NT2/D1 (cell line): ENCODE data around the gene C5AR1.
"Not testable (repeated sequence)": the region's sequence is repeated elsewhere in the genome, so short reads cannot be mapped to it uniquely, and the experiment has no call there.

Source experiments
- DNase-seq: peaks from one replicate; pipeline ENCODE4 v3.0.0-alpha.2; 2011; ENCODE audit warnings: low read depth, low spot score
- H3K27me3 ChIP-seq: 2 replicates; pipeline ENCODE4 v1.6.0; 2011; ENCODE audit warnings: mild to moderate bottlenecking; ENCODE audit not compliant: insufficient read length, insufficient read depth
- H3K36me3 ChIP-seq: 2 replicates; pipeline ENCODE4 v1.6.1; 2011; ENCODE audit warnings: mild to moderate bottlenecking, low read length, mixed read lengths; ENCODE audit not compliant: insufficient read depth, insufficient read length
- H3K4me1 ChIP-seq: 2 replicates; pipeline ENCODE4 v1.5.1; 2011; ENCODE audit not compliant: insufficient read depth, insufficient read length
- H3K4me3 ChIP-seq: 2 replicates; pipeline ENCODE4 v1.5.1; 2011; ENCODE audit warnings: low read depth; ENCODE audit not compliant: insufficient read length
- H3K9ac ChIP-seq: 2 replicates; pipeline ENCODE4 v1.6.0; 2011; ENCODE audit warnings: low read depth; ENCODE audit not compliant: insufficient read length
- H3K9me3 ChIP-seq: 2 replicates; pipeline ENCODE4 v1.5.1; 2011; ENCODE audit warnings: mild to moderate bottlenecking, low read length; ENCODE audit not compliant: insufficient read depth
- SUZ12 ChIP-seq: IDR thresholded peaks from 2 replicates; pipeline ENCODE4 v1.6.1; 2011; ENCODE audit not compliant: insufficient read length, insufficient read depth; ENCODE audit errors: extremely low read depth
- YY1 ChIP-seq: IDR thresholded peaks from 2 replicates; pipeline ENCODE4 v1.6.1; 2011; ENCODE audit not compliant: insufficient read length, insufficient read depth
- ZNF274 ChIP-seq: IDR thresholded peaks from 2 replicates; pipeline ENCODE4 v1.6.1; 2011; ENCODE audit warnings: mild to moderate bottlenecking, low read depth, low read length

C5AR1 gene

GRCh38 chr19:47362321-47362720, 52.7 kb downstream of the C5AR1 start:
- no peak overlapping the region for H3K9ac ChIP-seq
- no peaks in the 10 kb centered on the region for H3K9me3 ChIP-seq
- peaks cover 81% of the 10 kb centered on the region for H3K36me3 ChIP-seq
- H3K27me3 ChIP-seq = no peaks in the 10 kb centered on the region
- DNase-seq = no peak
- H3K4me1 ChIP-seq = no peaks in the 10 kb centered on the region
- TF ChIP-seq ZNF274 (no peak), SUZ12 (no peak), YY1 (no peak)
- no peak overlapping the region for H3K4me3 ChIP-seq

GRCh38 chr19:47363758-47364531, 54.3 kb downstream of the C5AR1 start:
- Histone ChIP-seq H3K9ac (no peak overlapping the region), H3K4me3 (no peak overlapping the region), H3K4me1 (no peaks in the 10 kb centered on the region), H3K36me3 (peaks cover 66% of the 10 kb centered on the region), H3K27me3 (no peaks in the 10 kb centered on the region), H3K9me3 (no peaks in the 10 kb centered on the region)
- TF ChIP-seq SUZ12 = no peak
- TF ChIP-seq ZNF274 = no peak
- TF ChIP-seq YY1 = no peak
- DNase-seq = peak; percentile 18

- H3K9me3 ChIP-seq, H3K9ac ChIP-seq, H3K4me3 ChIP-seq, H3K27me3 ChIP-seq, DNase-seq, H3K4me1 ChIP-seq: not testable (repeated sequence)
- peaks cover 66% of the 10 kb centered on the region for H3K36me3 ChIP-seq
These were observed 55.8 kb downstream of the C5AR1 start for GRCh38 chr19:47365455-47365854.

- no peak overlapping the region for H3K9ac ChIP-seq
- H3K4me3 ChIP-seq = no peak overlapping the region
- no peaks in the 10 kb centered on the region for H3K27me3 ChIP-seq
- DNase-seq = no peak
- TF ChIP-seq YY1 = no peak
- no peak for TF ChIP-seq ZNF274
- TF ChIP-seq SUZ12 = no peak
- peaks cover 68% of the 10 kb centered on the region for H3K36me3 ChIP-seq
- H3K4me1 ChIP-seq = no peaks in the 10 kb centered on the region
- no peaks in the 10 kb centered on the region for H3K9me3 ChIP-seq
These were observed 60.5 kb downstream of the C5AR1 start for GRCh38 chr19:47370045-47370611.

- DNase-seq = no peak
- Histone ChIP-seq H3K4me3 (no peak overlapping the region), H3K27me3 (no peaks in the 10 kb centered on the region), H3K4me1 (no peaks in the 10 kb centered on the region), H3K36me3 (peaks cover 72% of the 10 kb centered on the region), H3K9ac (no peak overlapping the region), H3K9me3 (no peaks in the 10 kb centered on the region)
- no peak for TF ChIP-seq YY1
- TF ChIP-seq SUZ12 = no peak
- no peak for TF ChIP-seq ZNF274
These were observed 61.6 kb downstream of the C5AR1 start for GRCh38 chr19:47371261-47371660.
